Smooth muscle cell (in vitro differentiated cells): ENCODE results near the gene UBE2D2. TPM values are rescaled to one million over a fixed set of nuclear protein-coding genes. Genes with fewer than 3 reads are reported as not detected.
"Not testable (repeated sequence)": the region's sequence is repeated elsewhere in the genome, so short reads cannot be mapped to it uniquely, and the experiment has no call there.

Experiments used
- DNase-seq: peaks from one replicate; lab custom pipeline; 2025; ENCODE audit not compliant: unreplicated experiment; lab: John Stamatoyannopoulos, UW
- H2AFZ ChIP-seq: fragments of 200-600 bp; sonication (generic); 2 replicates; pipeline ENCODE4 v1.6.0; 2016; ENCODE audit warnings: antibody characterized with exemption, low read depth, mild to moderate bottlenecking
- H3F3A ChIP-seq: fragments of 200-600 bp; sonication (generic); 2 replicates; pipeline ENCODE4 v1.6.0; 2017; ENCODE audit warnings: antibody characterized with exemption, low read depth
- H3K27ac ChIP-seq: fragments of 200-600 bp; sonication (generic); 2 replicates; pipeline ENCODE4 v1.5.1; 2016; ENCODE audit warnings: low read depth, mild to moderate bottlenecking
- H3K27me3 ChIP-seq: fragments of 200-600 bp; sonication (generic); 2 replicates; pipeline ENCODE4 v1.6.1; 2016; ENCODE audit warnings: low read depth, mild to moderate bottlenecking
- H3K36me3 ChIP-seq: fragments of 200-600 bp; sonication (generic); 2 replicates; pipeline ENCODE4 v1.5.1; 2016; ENCODE audit warnings: low read depth
- H3K4me1 ChIP-seq: fragments of 200-600 bp; sonication (generic); 2 replicates; pipeline ENCODE4 v1.5.1; 2016; ENCODE audit warnings: low read depth
- H3K4me2 ChIP-seq: fragments of 200-600 bp; sonication (generic); 2 replicates; pipeline ENCODE4 v1.6.0; 2016; ENCODE audit warnings: mild to moderate bottlenecking
- H3K4me3 ChIP-seq: fragments of 200-600 bp; sonication (generic); 2 replicates; pipeline ENCODE4 v1.5.1; 2016; ENCODE audit warnings: mild to moderate bottlenecking
- H3K79me2 ChIP-seq: fragments of 200-600 bp; sonication (generic); 2 replicates; pipeline ENCODE4 v1.6.0; 2016; ENCODE audit warnings: low read depth, mild to moderate bottlenecking
- H3K9ac ChIP-seq: fragments of 200-600 bp; sonication (generic); 2 replicates; pipeline ENCODE4 v1.6.0; 2016; ENCODE audit warnings: low read depth
- H3K9me3 ChIP-seq: fragments of 200-600 bp; sonication (generic); replicated peaks from 2 replicates; pipeline ENCODE4 v1.5.1; 2016; ENCODE audit warnings: low read depth
- H4K20me1 ChIP-seq: fragments of 200-600 bp; sonication (generic); 2 replicates; pipeline ENCODE4 v1.6.0; 2016; ENCODE audit warnings: low read depth
- WGBS: methylation state at CpG from one replicate; pipeline ENCODE4 v1.1.7; 2016; ENCODE audit warnings: low lambda C conversion rate; 5-methylcytosine and 5-hydroxymethylcytosine counted together
- polyA plus RNA-seq: library from polyadenylated mRNA; unstranded; fragments of >200 nt; fragmentation: Nextera tagmentation; extraction: Ambion mirVana; gene quantifications from 2 replicates; pipeline ENCODE4 v1.2.1, GENCODE V29; 2016
- total RNA-seq: library from RNA; depleted of rRNA; stranded (reverse); fragments of >200 nt; gene quantifications from 2 replicates; pipeline ENCODE4 v1.2.3, GENCODE V29; 2014
- TF ChIP-seq, protein P1 (sequence below): fragments of 200-600 bp; sonication (generic); IDR thresholded peaks from 2 replicates; pipeline ENCODE4 v1.5.1; 2017; ENCODE audit warnings: borderline replicate concordance, mild to moderate bottlenecking, antibody characterized with exemption; ENCODE audit not compliant: insufficient read depth, poor library complexity, severe bottlenecking

UBE2D2 gene
- total and polyA plus RNA-seq, 2 experiments from 2014 or later: 69.3 to 174 TPM

GRCh38 chr5:139601429-139601828 lies 40.3 kb downstream of the UBE2D2 start:
- Histone ChIP-seq H2AFZ (no peak overlapping the region), H4K20me1 (peaks cover 88% of the 10 kb centered on the region), H3K9ac (no peak overlapping the region), H3K4me2 (no peak overlapping the region), H3K4me3 (no peak overlapping the region), H3K79me2 (peaks cover 88% of the 10 kb centered on the region), H3K36me3 (peaks cover 15% of the 10 kb centered on the region), H3F3A (no peaks in the 10 kb centered on the region), H3K27me3 (no peaks in the 10 kb centered on the region), H3K4me1 (peaks cover 4% of the 10 kb centered on the region), H3K27ac (peak overlapping the region; percentile 81), H3K9me3 (no peaks in the 10 kb centered on the region)
- no peak for DNase-seq
- TF ChIP-seq, protein P1, sequence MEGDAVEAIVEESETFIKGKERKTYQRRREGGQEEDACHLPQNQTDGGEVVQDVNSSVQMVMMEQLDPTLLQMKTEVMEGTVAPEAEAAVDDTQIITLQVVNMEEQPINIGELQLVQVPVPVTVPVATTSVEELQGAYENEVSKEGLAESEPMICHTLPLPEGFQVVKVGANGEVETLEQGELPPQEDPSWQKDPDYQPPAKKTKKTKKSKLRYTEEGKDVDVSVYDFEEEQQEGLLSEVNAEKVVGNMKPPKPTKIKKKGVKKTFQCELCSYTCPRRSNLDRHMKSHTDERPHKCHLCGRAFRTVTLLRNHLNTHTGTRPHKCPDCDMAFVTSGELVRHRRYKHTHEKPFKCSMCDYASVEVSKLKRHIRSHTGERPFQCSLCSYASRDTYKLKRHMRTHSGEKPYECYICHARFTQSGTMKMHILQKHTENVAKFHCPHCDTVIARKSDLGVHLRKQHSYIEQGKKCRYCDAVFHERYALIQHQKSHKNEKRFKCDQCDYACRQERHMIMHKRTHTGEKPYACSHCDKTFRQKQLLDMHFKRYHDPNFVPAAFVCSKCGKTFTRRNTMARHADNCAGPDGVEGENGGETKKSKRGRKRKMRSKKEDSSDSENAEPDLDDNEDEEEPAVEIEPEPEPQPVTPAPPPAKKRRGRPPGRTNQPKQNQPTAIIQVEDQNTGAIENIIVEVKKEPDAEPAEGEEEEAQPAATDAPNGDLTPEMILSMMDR: no peak
- 94% methylated on average over 12 of the region's 12 CpGs for WGBS

DNA sequence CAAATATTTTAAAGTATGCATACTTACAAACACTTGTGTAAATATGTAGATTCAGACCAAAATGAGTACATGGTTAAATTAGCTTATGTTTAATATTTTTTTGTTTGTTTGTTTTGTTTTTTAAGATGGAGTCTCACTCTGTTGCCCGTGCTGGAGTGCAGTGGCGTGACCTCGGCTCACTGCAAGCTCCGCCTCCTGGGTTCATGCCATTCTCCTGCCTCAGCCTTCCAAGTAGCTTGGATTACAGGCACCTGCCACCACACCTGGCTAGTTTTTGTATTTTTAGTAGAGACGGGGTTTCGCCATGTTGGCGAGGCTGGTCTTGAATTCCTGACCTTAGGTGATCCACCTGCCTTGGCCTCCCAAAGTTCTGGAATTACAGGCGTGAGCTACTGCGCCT lies 40.8 kb downstream of the UBE2D2 start:
- not testable (repeated sequence) for H2AFZ ChIP-seq, H3K9me3 ChIP-seq, H3K9ac ChIP-seq, H3K4me3 ChIP-seq, H3F3A ChIP-seq, H3K4me1 ChIP-seq, H3K4me2 ChIP-seq, DNase-seq, H3K27ac ChIP-seq, H3K27me3 ChIP-seq
- WGBS: 91% methylated on average over 9 of the region's 9 CpGs
- Histone ChIP-seq H3K79me2 (peaks cover 88% of the 10 kb centered on the region), H3K36me3 (peaks cover 15% of the 10 kb centered on the region), H4K20me1 (peaks cover 89% of the 10 kb centered on the region)

GRCh38 chr5:139605887-139606286 lies 44.7 kb downstream of the UBE2D2 start:
- over 99% methylated on average over 8 of the region's 8 CpGs for WGBS
- TF ChIP-seq, protein P1: no peak
- Histone ChIP-seq H3K4me1 (no peaks in the 10 kb centered on the region), H4K20me1 (peaks cover 90% of the 10 kb centered on the region), H3F3A (no peaks in the 10 kb centered on the region), H3K36me3 (peaks cover 15% of the 10 kb centered on the region), H3K79me2 (peaks cover 90% of the 10 kb centered on the region), H3K27me3 (no peaks in the 10 kb centered on the region), H3K4me3 (no peak overlapping the region), H3K9me3 (no peaks in the 10 kb centered on the region), H3K9ac (no peak overlapping the region), H2AFZ (no peak overlapping the region), H3K4me2 (no peak overlapping the region), H3K27ac (no peak overlapping the region)
- DNase-seq: no peak

DNA sequence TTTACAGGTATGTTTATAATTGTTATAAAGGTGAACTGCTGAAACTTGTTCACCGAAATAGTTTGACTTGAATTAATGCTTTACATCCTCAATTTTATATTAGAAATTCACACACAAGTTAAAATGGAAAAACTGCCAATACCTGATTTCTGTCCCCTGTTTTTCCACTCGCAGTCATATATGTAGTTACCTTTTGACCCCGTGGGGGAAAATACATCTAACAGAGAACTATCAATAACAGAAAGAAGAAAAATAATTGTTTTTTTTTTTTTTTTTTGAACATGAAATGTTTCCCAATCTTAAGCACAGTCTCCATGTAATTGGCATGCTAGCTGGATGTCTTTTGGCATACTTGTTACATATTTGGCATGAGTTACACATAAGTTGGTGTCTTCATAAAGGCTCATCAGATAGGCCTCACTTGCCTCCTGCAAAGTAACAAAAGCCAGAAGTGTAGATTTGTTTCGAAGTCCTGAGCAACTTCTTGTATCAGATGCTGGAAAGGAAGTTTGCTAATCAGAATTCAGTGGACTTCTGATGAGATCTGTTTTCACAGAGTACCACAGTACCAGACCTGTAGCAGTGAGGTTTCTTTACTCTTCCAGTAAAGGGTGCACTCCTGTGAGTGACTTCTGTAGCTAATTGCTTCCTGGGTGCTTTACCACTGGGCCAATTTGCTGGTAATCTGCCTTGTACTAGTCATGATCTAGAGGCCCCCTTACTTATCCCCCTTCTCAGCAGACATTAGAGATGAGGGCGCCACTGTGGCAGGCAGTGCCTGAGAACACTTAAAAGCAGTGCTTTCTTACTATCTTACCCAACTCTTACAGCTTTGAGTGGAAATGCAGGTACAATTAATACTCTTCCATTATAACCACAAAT lies 50.8 kb downstream of the UBE2D2 start:
- no peaks in the 10 kb centered on the region for H3F3A ChIP-seq
- no peak overlapping the region for H3K4me2 ChIP-seq
- peaks cover 85% of the 10 kb centered on the region for H4K20me1 ChIP-seq
- 97% methylated on average over 5 of the region's 5 CpGs for WGBS
- no peak overlapping the region for H3K9ac ChIP-seq
- no peaks in the 10 kb centered on the region for H3K4me1 ChIP-seq
- H3K79me2 ChIP-seq: peaks cover 84% of the 10 kb centered on the region
- H2AFZ ChIP-seq: no peak overlapping the region
- TF ChIP-seq, protein P1: no peak
- H3K36me3 ChIP-seq: peaks cover 13% of the 10 kb centered on the region
- H3K27me3 ChIP-seq: no peaks in the 10 kb centered on the region
- H3K4me3 ChIP-seq: no peak overlapping the region
- H3K9me3 ChIP-seq: no peaks in the 10 kb centered on the region
- no peak for DNase-seq
- no peak overlapping the region for H3K27ac ChIP-seq
